K562 (cell line): Measurements from ENCODE around the gene SLC7A6. TPM values are rescaled to one million over a fixed set of nuclear protein-coding genes. Genes with fewer than 3 reads are reported as not detected.

Source experiments
- GABPB1 ChIP-seq: sonication (generic); formaldehyde crosslinking; IDR thresholded peaks from 2 replicates; pipeline ENCODE4 v1.8.0; 2022; ENCODE audit warnings: mild to moderate bottlenecking, missing genetic modification reagents
- MBD2 ChIP-seq: sonication (generic); IDR thresholded peaks from 2 replicates; pipeline ENCODE4 v1.6.1; 2016; ENCODE audit warnings: low read depth, borderline replicate concordance
- MCM7 ChIP-seq, 2 experiments: fragments of 450-650 bp; IDR thresholded peaks; 2 replicates each; pipeline ENCODE4 v1.6.1; 2016 to 2018
- RFX7 ChIP-seq: fragments of 250-450 bp; sonication (Bioruptor Pico); IDR thresholded peaks from 2 replicates; pipeline ENCODE4 v1.5.1; 2021; ENCODE audit warnings: mild to moderate bottlenecking
- ZNF165 ChIP-seq: fragments of 250-450 bp; sonication (Bioruptor Pico); IDR thresholded peaks from 2 replicates; pipeline ENCODE4 v1.4.0; 2020; ENCODE audit warnings: borderline replicate concordance
- ZNF79 ChIP-seq: fragments of 250-450 bp; sonication (Bioruptor Pico); IDR thresholded peaks from 2 replicates; pipeline ENCODE4 v1.4.0; 2020; ENCODE audit warnings: low read depth, mild to moderate bottlenecking, moderate library complexity
- polyA plus RNA-seq, 8 experiments: library from polyadenylated mRNA; depleted of rRNA in 4 of 8; stranded (reverse) in 5 of 8; unstranded in 3 of 8; fragments of >200 nt; fragmentation: Nextera tagmentation in 2 of 8; fragmentation: Illumina TruSeq in 1 of 8; extraction: Ambion mirVana in 2 of 8; extraction: Trizol in 1 of 8; gene quantifications; 2 replicates each; pipeline versions ENCODE4 v1.2.1 to v1.2.3, GENCODE V29; 2011 to 2014; ENCODE audit warnings: inconsistent platforms in 1 of 8, missing spikeins in 1 of 8
- total RNA-seq, 7 experiments: library from RNA; depleted of rRNA in 6 of 7; stranded (reverse); fragments of >200 nt in 6 of 7; fragmentation: Illumina TruSeq in 2 of 7; extraction: Trizol in 2 of 7; gene quantifications; 2 replicates each; pipeline versions ENCODE4 v1.2.1 to v1.2.3, GENCODE V29; 2011 to 2021; ENCODE audit warnings: low replicate concordance in 1 of 7
- TF ChIP-seq, protein P1 (sequence below): fragments of 250-450 bp; sonication (Bioruptor Pico); IDR thresholded peaks from 2 replicates; pipeline ENCODE4 v1.5.0; 2021; ENCODE audit warnings: mild to moderate bottlenecking, borderline replicate concordance
- TF ChIP-seq, protein P2 (sequence below), 2 experiments: fragments of 450-650 bp; IDR thresholded peaks; 2 replicates each; pipeline ENCODE4 v1.6.1; 2018; ENCODE audit warnings: mild to moderate bottlenecking in 2 of 2, low read depth in 1 of 2; ENCODE audit not compliant: partially characterized antibody in 2 of 2
- TF ChIP-seq, protein P3 (sequence below): fragments of 450-650 bp; IDR thresholded peaks from 2 replicates; pipeline ENCODE4 v1.7.0; 2016; ENCODE audit warnings: borderline replicate concordance
- TF ChIP-seq, protein P4 (sequence below): fragments of 250-450 bp; sonication (Bioruptor Pico); IDR thresholded peaks from 2 replicates; pipeline ENCODE4 v1.5.0; 2022; ENCODE audit warnings: mild to moderate bottlenecking
- TF ChIP-seq, protein P5 (sequence below): fragments of 150-350 bp; IDR thresholded peaks from 2 replicates; pipeline ENCODE4 v1.6.1; 2014; ENCODE audit warnings: low read depth, mild to moderate bottlenecking, low read length, borderline replicate concordance

Gene SLC7A6
- total and polyA plus RNA-seq, 9 of the 15 experiments (the other 6 are each of a cell fraction or from before 2014, with no cell fraction given) = 12.6 to 60.1 (median 29.8) TPM

DNA sequence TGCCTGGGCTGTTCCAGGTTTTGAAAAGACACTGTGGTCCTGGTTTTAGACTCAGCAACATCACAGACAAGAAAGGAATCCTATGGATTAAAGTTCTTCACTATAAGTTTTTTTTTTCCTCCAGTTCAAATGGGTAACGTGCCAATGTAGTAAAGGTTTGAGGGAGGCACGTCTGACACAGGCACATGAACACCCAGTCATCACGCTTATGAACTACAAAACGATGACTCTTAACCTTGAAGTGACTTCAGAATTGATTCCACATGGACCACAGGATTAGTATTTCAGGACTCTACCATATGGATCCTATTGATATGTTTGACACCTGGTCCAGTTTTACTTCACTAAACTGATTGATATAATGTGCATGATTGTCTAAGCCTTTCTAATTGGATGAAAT is 48.8 kb downstream of the SLC7A6 start (continued):
- TF ChIP-seq, protein P1, sequence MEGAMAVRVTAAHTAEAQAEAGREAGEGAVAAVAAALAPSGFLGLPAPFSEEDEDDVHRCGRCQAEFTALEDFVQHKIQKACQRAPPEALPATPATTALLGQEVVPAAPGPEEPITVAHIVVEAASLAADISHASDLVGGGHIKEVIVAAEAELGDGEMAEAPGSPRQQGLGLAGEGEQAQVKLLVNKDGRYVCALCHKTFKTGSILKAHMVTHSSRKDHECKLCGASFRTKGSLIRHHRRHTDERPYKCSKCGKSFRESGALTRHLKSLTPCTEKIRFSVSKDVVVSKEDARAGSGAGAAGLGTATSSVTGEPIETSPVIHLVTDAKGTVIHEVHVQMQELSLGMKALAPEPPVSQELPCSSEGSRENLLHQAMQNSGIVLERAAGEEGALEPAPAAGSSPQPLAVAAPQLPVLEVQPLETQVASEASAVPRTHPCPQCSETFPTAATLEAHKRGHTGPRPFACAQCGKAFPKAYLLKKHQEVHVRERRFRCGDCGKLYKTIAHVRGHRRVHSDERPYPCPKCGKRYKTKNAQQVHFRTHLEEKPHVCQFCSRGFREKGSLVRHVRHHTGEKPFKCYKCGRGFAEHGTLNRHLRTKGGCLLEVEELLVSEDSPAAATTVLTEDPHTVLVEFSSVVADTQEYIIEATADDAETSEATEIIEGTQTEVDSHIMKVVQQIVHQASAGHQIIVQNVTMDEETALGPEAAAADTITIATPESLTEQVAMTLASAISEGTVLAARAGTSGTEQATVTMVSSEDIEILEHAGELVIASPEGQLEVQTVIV (CRISPR knock-in tag) = no peak
- TF ChIP-seq, protein P2, sequence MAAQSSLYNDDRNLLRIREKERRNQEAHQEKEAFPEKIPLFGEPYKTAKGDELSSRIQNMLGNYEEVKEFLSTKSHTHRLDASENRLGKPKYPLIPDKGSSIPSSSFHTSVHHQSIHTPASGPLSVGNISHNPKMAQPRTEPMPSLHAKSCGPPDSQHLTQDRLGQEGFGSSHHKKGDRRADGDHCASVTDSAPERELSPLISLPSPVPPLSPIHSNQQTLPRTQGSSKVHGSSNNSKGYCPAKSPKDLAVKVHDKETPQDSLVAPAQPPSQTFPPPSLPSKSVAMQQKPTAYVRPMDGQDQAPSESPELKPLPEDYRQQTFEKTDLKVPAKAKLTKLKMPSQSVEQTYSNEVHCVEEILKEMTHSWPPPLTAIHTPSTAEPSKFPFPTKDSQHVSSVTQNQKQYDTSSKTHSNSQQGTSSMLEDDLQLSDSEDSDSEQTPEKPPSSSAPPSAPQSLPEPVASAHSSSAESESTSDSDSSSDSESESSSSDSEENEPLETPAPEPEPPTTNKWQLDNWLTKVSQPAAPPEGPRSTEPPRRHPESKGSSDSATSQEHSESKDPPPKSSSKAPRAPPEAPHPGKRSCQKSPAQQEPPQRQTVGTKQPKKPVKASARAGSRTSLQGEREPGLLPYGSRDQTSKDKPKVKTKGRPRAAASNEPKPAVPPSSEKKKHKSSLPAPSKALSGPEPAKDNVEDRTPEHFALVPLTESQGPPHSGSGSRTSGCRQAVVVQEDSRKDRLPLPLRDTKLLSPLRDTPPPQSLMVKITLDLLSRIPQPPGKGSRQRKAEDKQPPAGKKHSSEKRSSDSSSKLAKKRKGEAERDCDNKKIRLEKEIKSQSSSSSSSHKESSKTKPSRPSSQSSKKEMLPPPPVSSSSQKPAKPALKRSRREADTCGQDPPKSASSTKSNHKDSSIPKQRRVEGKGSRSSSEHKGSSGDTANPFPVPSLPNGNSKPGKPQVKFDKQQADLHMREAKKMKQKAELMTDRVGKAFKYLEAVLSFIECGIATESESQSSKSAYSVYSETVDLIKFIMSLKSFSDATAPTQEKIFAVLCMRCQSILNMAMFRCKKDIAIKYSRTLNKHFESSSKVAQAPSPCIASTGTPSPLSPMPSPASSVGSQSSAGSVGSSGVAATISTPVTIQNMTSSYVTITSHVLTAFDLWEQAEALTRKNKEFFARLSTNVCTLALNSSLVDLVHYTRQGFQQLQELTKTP (IDR thresholded peaks at IDR 0.05; ENCODE audit: low read depth in 1 of 2, partially characterized antibody in 2 of 2) = no peak
- TF ChIP-seq MCM7 (IDR thresholded peaks at IDR 0.05) (no peak), RFX7 (CRISPR knock-in tag) (no peak), ZNF165 (CRISPR knock-in tag) (no peak), ZNF79 (CRISPR knock-in tag) (no peak), GABPB1 (CRISPR knock-in tag) (no peak), MBD2 (no peak)
- TF ChIP-seq, protein P3, sequence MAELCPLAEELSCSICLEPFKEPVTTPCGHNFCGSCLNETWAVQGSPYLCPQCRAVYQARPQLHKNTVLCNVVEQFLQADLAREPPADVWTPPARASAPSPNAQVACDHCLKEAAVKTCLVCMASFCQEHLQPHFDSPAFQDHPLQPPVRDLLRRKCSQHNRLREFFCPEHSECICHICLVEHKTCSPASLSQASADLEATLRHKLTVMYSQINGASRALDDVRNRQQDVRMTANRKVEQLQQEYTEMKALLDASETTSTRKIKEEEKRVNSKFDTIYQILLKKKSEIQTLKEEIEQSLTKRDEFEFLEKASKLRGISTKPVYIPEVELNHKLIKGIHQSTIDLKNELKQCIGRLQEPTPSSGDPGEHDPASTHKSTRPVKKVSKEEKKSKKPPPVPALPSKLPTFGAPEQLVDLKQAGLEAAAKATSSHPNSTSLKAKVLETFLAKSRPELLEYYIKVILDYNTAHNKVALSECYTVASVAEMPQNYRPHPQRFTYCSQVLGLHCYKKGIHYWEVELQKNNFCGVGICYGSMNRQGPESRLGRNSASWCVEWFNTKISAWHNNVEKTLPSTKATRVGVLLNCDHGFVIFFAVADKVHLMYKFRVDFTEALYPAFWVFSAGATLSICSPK = no peak
- TF ChIP-seq, protein P4, sequence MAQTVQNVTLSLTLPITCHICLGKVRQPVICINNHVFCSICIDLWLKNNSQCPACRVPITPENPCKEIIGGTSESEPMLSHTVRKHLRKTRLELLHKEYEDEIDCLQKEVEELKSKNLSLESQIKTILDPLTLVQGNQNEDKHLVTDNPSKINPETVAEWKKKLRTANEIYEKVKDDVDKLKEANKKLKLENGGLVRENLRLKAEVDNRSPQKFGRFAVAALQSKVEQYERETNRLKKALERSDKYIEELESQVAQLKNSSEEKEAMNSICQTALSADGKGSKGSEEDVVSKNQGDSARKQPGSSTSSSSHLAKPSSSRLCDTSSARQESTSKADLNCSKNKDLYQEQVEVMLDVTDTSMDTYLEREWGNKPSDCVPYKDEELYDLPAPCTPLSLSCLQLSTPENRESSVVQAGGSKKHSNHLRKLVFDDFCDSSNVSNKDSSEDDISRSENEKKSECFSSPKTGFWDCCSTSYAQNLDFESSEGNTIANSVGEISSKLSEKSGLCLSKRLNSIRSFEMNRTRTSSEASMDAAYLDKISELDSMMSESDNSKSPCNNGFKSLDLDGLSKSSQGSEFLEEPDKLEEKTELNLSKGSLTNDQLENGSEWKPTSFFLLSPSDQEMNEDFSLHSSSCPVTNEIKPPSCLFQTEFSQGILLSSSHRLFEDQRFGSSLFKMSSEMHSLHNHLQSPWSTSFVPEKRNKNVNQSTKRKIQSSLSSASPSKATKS (CRISPR knock-in tag) = no peak
- TF ChIP-seq, protein P5, sequence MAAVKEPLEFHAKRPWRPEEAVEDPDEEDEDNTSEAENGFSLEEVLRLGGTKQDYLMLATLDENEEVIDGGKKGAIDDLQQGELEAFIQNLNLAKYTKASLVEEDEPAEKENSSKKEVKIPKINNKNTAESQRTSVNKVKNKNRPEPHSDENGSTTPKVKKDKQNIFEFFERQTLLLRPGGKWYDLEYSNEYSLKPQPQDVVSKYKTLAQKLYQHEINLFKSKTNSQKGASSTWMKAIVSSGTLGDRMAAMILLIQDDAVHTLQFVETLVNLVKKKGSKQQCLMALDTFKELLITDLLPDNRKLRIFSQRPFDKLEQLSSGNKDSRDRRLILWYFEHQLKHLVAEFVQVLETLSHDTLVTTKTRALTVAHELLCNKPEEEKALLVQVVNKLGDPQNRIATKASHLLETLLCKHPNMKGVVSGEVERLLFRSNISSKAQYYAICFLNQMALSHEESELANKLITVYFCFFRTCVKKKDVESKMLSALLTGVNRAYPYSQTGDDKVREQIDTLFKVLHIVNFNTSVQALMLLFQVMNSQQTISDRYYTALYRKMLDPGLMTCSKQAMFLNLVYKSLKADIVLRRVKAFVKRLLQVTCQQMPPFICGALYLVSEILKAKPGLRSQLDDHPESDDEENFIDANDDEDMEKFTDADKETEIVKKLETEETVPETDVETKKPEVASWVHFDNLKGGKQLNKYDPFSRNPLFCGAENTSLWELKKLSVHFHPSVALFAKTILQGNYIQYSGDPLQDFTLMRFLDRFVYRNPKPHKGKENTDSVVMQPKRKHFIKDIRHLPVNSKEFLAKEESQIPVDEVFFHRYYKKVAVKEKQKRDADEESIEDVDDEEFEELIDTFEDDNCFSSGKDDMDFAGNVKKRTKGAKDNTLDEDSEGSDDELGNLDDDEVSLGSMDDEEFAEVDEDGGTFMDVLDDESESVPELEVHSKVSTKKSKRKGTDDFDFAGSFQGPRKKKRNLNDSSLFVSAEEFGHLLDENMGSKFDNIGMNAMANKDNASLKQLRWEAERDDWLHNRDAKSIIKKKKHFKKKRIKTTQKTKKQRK = no peak
